ENCODE results near the gene ZNF534.
"Not testable (repeated sequence)": the region's sequence is repeated elsewhere in the genome, so short reads cannot be mapped to it uniquely, and the experiment has no call there.

ZNF534 gene

GRCh38 chr19:52494518-52494917 is 65.6 kb downstream of the ZNF534 start:
- no peaks in the 10 kb centered on the region for H3K4me1 ChIP-seq (ENCODE audit: insufficient read depth, low read length, poor library complexity, severe bottlenecking)
- no peaks in the 10 kb centered on the region for H4K20me1 ChIP-seq (ENCODE audit: insufficient read depth, low read length, poor library complexity, severe bottlenecking)
- H3K79me2 ChIP-seq (ENCODE audit: insufficient read depth, low read length) = no peaks in the 10 kb centered on the region
- H3K36me3 ChIP-seq (ENCODE audit: insufficient read depth, low read length) = no peaks in the 10 kb centered on the region
- H2AFZ ChIP-seq (ENCODE audit: low read length) = no peak overlapping the region
- no peaks in the 10 kb centered on the region for H3K9me2 ChIP-seq (replicated peaks; ENCODE audit: low read depth, low read length)
- no peak overlapping the region for H3K9ac ChIP-seq (ENCODE audit: low read depth, low read length, poor library complexity, severe bottlenecking)
- TF ChIP-seq EZH2phosphoT487 (IDR thresholded peaks at IDR 0.05; ENCODE audit: borderline replicate concordance) (no peak), CTCF (conservative IDR thresholded peaks at IDR 0.05; ENCODE audit: low read length) (no peak)
- no peaks in the 10 kb centered on the region for H3K27me3 ChIP-seq (ENCODE audit: insufficient read depth, low read length, poor library complexity, severe bottlenecking)
- no peak overlapping the region for H3K4me2 ChIP-seq (ENCODE audit: low read depth, low read length, poor library complexity, severe bottlenecking)
- H3F3A ChIP-seq (ENCODE audit: low read depth) = no peaks in the 10 kb centered on the region
- no peak overlapping the region for H3K4me3 ChIP-seq (ENCODE audit: low read length, poor library complexity, severe bottlenecking)
- H3K9me3 ChIP-seq (ENCODE audit: insufficient read depth, low read depth, low read length) = no peaks in the 10 kb centered on the region; the same call in 1 of the 2 replicates

GRCh38 chr19:52498571-52498970 is 69.6 kb downstream of the ZNF534 start:
- Histone ChIP-seq H3K27me3 (ENCODE audit: insufficient read depth, low read length, poor library complexity, severe bottlenecking) (no peaks in the 10 kb centered on the region), H3K4me1 (ENCODE audit: insufficient read depth, low read length, poor library complexity, severe bottlenecking) (no peaks in the 10 kb centered on the region), H3K9ac (ENCODE audit: low read depth, low read length, poor library complexity, severe bottlenecking) (no peak overlapping the region), H3K79me2 (ENCODE audit: insufficient read depth, low read length) (no peaks in the 10 kb centered on the region), H4K20me1 (ENCODE audit: insufficient read depth, low read length, poor library complexity, severe bottlenecking) (no peaks in the 10 kb centered on the region), H3K9me2 (replicated peaks; ENCODE audit: low read depth, low read length) (no peaks in the 10 kb centered on the region), H2AFZ (ENCODE audit: low read length) (no peak overlapping the region), H3K9me3 (ENCODE audit: insufficient read depth, low read depth, low read length) (no peaks in the 10 kb centered on the region; the same call in 1 of the 2 replicates), H3K36me3 (ENCODE audit: insufficient read depth, low read length) (no peaks in the 10 kb centered on the region), H3K4me3 (ENCODE audit: low read length, poor library complexity, severe bottlenecking) (no peak overlapping the region), H3K4me2 (ENCODE audit: low read depth, low read length, poor library complexity, severe bottlenecking) (no peak overlapping the region), H3F3A (ENCODE audit: low read depth) (no peaks in the 10 kb centered on the region)
- TF ChIP-seq CTCF (conservative IDR thresholded peaks at IDR 0.05; ENCODE audit: low read length) (no peak), EZH2phosphoT487 (IDR thresholded peaks at IDR 0.05; ENCODE audit: borderline replicate concordance) (no peak)

- not testable (repeated sequence) for H3K79me2 ChIP-seq (ENCODE audit: insufficient read depth, low read length); H3K4me1 ChIP-seq (ENCODE audit: insufficient read depth, low read length, poor library complexity, severe bottlenecking); H3K9me2 ChIP-seq (replicated peaks; ENCODE audit: low read depth, low read length); H3K36me3 ChIP-seq (ENCODE audit: insufficient read depth, low read length); H3K9ac ChIP-seq (ENCODE audit: low read depth, low read length, poor library complexity, severe bottlenecking); H4K20me1 ChIP-seq (ENCODE audit: insufficient read depth, low read length, poor library complexity, severe bottlenecking); H2AFZ ChIP-seq (ENCODE audit: low read length); H3K4me2 ChIP-seq (ENCODE audit: low read depth, low read length, poor library complexity, severe bottlenecking); H3K27me3 ChIP-seq (ENCODE audit: insufficient read depth, low read length, poor library complexity, severe bottlenecking); H3F3A ChIP-seq (ENCODE audit: low read depth); H3K4me3 ChIP-seq (ENCODE audit: low read length, poor library complexity, severe bottlenecking); H3K9me3 ChIP-seq (ENCODE audit: insufficient read depth, low read depth, low read length)
Observed at GRCh38 chr19:52500474-52500873, 71.5 kb downstream of the ZNF534 start.

- H3K4me1 ChIP-seq (ENCODE audit: insufficient read depth, low read length, poor library complexity, severe bottlenecking); H3K4me3 ChIP-seq (ENCODE audit: low read length, poor library complexity, severe bottlenecking); H3K9ac ChIP-seq (ENCODE audit: low read depth, low read length, poor library complexity, severe bottlenecking); H3K4me2 ChIP-seq (ENCODE audit: low read depth, low read length, poor library complexity, severe bottlenecking); H3K36me3 ChIP-seq (ENCODE audit: insufficient read depth, low read length); H3F3A ChIP-seq (ENCODE audit: low read depth); H3K79me2 ChIP-seq (ENCODE audit: insufficient read depth, low read length); H3K27me3 ChIP-seq (ENCODE audit: insufficient read depth, low read length, poor library complexity, severe bottlenecking); H3K9me3 ChIP-seq (ENCODE audit: insufficient read depth, low read depth, low read length); H4K20me1 ChIP-seq (ENCODE audit: insufficient read depth, low read length, poor library complexity, severe bottlenecking); H2AFZ ChIP-seq (ENCODE audit: low read length); H3K9me2 ChIP-seq (replicated peaks; ENCODE audit: low read depth, low read length): not testable (repeated sequence)
Observed at GRCh38 chr19:52500991-52501390, 72.0 kb downstream of the ZNF534 start.
